PC-9 (cell line): ENCODE results near the gene MANEAL.

ENCODE experiments used
- EZH2 ChIP-seq: fragments of 200-600 bp; sonication (generic); IDR thresholded peaks from 2 replicates; pipeline ENCODE4 v1.8.0; 2017; ENCODE audit warnings: antibody characterized with exemption, low read depth
- TF ChIP-seq, protein P1 (sequence below): fragments of 200-600 bp; sonication (generic); conservative IDR thresholded peaks from 2 replicates; pipeline ENCODE4 v1.6.1; 2017; ENCODE audit warnings: mixed run types, antibody characterized with exemption, mild to moderate bottlenecking, moderate library complexity

DNA sequence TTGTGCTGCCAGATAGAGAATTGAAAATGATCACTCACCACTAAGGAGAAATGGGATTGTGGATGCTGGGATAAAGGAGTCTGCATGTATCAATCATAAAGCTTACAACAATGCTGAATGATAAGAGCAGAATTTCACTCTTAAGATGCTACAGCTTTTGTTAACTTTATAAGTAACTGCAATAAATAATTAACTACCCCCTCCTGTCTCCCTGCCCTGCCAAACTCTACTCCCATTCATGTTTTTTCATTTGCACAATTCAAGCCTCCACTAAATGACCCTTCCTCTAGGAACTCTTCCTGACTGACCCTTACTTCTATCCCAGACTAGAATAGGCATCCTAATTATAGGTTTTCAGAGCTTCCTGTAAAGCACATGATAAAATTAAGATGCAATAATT lies 50.9 kb downstream of the MANEAL start:
- TF ChIP-seq, protein P1, sequence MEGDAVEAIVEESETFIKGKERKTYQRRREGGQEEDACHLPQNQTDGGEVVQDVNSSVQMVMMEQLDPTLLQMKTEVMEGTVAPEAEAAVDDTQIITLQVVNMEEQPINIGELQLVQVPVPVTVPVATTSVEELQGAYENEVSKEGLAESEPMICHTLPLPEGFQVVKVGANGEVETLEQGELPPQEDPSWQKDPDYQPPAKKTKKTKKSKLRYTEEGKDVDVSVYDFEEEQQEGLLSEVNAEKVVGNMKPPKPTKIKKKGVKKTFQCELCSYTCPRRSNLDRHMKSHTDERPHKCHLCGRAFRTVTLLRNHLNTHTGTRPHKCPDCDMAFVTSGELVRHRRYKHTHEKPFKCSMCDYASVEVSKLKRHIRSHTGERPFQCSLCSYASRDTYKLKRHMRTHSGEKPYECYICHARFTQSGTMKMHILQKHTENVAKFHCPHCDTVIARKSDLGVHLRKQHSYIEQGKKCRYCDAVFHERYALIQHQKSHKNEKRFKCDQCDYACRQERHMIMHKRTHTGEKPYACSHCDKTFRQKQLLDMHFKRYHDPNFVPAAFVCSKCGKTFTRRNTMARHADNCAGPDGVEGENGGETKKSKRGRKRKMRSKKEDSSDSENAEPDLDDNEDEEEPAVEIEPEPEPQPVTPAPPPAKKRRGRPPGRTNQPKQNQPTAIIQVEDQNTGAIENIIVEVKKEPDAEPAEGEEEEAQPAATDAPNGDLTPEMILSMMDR = no peak
- no peak for TF ChIP-seq EZH2
